NCI-H2081 treated with DMSO at 0.1 percent for 48 hours (cell line): ENCODE measurements around the gene DCAF15.

Experiments
- DNase-seq: peaks from one replicate; lab custom pipeline; 2025; lab: John Stamatoyannopoulos, UW

DCAF15 gene

GRCh38 chr19:13931391-13932148 is 20.7 kb upstream of the DCAF15 start:
- no peak for DNase-seq

- DNase-seq: no peak
Measured at GRCh38 chr19:13932149-13932637, 20.1 kb upstream of the DCAF15 start.

GRCh38 chr19:13932911-13933393 is 19.4 kb upstream of the DCAF15 start:
- no peak for DNase-seq

GRCh38 chr19:13934785-13935109 is 17.6 kb upstream of the DCAF15 start:
- DNase-seq: no peak

GRCh38 chr19:13935765-13936510 is 16.4 kb upstream of the DCAF15 start:
- no peak for DNase-seq

- DNase-seq: no peak
Measured at GRCh38 chr19:13937479-13938300, 14.6 kb upstream of the DCAF15 start.

GRCh38 chr19:13938301-13939064 is 13.8 kb upstream of the DCAF15 start, which contains the start of gene PODNL1:
TSS of gene PODNL1 (minus strand) at chr19:13938417. CDS start at chr19:13938181, 236 bp downstream.
- no peak for DNase-seq

GRCh38 chr19:13942023-13942684 is 10.2 kb upstream of the DCAF15 start:
- DNase-seq: no peak

GRCh38 chr19:13946414-13946813 is 5.9 kb upstream of the DCAF15 start:
- DNase-seq: no peak

- DNase-seq: no peak
Measured at GRCh38 chr19:13951043-13951442, 1.3 kb upstream of the DCAF15 start.

GRCh38 chr19:13951799-13952153 is 533 bp upstream of the DCAF15 start:
- DNase-seq: no peak

GRCh38 chr19:13952931-13953531 is 722 bp downstream of the DCAF15 start:
- DNase-seq: no peak

GRCh38 chr19:13954185-13954584 is 1.9 kb downstream of the DCAF15 start:
- DNase-seq: no peak

- no peak for DNase-seq
Measured at GRCh38 chr19:13955662-13956364, 3.5 kb downstream of the DCAF15 start.

- DNase-seq: no peak
Measured at GRCh38 chr19:13956365-13956744, 4.0 kb downstream of the DCAF15 start.

- DNase-seq: no peak
Measured at GRCh38 chr19:13957051-13957450, 4.7 kb downstream of the DCAF15 start.

GRCh38 chr19:13958043-13958442 is 5.7 kb downstream of the DCAF15 start:
- no peak for DNase-seq

GRCh38 chr19:13959141-13959961 is 7.0 kb downstream of the DCAF15 start:
- no peak for DNase-seq
